Measurements from ENCODE around the gene RAMAC. TPM values are rescaled to one million over a fixed set of nuclear protein-coding genes. Genes with fewer than 3 reads are reported as not detected.
"Not testable (repeated sequence)": the region's sequence is repeated elsewhere in the genome, so short reads cannot be mapped to it uniquely, and the experiment has no call there.

RAMAC gene
- total RNA-seq, 3 donors from 2014 or later (not counting 1 experiment from before 2014, with no cell fraction given): 15.4 to 27.2 (median 25.7) TPM

DNA sequence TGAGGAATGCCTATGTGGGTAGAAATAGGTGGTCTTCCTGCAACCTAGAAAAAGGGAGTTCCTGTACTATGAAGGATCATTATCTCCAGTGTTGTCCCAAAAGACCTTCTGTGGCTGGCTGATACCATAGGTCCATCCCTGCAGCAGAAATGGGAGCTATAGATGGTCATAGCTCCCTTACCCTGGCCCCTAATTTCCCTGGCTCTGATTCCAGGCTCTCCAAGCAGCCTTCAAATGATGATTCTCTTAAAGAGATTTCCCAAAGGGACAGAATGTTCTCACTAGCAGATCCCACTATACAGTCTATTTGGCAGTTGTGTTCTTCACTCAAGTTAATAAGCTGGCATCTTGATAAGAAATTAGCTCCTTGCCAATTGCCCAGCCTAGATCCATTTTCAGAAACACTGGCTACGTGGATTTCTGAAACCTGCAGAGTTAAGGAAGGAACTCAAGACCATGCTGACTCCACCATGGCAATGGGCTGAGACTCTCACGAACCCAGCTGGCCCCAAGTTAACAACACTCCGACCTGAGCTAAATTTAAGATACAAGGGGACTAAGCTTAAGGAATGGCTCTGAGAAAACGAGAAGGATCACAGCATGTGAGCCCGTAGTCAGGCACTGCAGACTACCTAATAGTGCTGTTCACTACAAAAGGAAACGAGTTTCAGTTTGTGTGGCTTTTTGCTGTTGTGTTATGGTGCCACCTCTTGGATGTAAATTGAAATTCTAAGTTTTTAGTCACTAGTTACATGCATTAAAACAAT is 14.1 kb downstream of the RAMAC start:
- Mint-ChIP-seq H3K36me3 (no peaks in the 10 kb centered on the region), H3K27ac (peak overlapping the region; percentile 58 to 85), H3K4me1 (peaks cover 7 to 8% of the 10 kb centered on the region in 2 donors), H3K27me3 (ENCODE audit: low read depth in 2 of 2) (no peaks in the 10 kb centered on the region), H3K9me3 (no peaks in the 10 kb centered on the region), H3K4me3 (peak overlapping the region; percentile 77)
- TF ChIP-seq, protein P1, sequence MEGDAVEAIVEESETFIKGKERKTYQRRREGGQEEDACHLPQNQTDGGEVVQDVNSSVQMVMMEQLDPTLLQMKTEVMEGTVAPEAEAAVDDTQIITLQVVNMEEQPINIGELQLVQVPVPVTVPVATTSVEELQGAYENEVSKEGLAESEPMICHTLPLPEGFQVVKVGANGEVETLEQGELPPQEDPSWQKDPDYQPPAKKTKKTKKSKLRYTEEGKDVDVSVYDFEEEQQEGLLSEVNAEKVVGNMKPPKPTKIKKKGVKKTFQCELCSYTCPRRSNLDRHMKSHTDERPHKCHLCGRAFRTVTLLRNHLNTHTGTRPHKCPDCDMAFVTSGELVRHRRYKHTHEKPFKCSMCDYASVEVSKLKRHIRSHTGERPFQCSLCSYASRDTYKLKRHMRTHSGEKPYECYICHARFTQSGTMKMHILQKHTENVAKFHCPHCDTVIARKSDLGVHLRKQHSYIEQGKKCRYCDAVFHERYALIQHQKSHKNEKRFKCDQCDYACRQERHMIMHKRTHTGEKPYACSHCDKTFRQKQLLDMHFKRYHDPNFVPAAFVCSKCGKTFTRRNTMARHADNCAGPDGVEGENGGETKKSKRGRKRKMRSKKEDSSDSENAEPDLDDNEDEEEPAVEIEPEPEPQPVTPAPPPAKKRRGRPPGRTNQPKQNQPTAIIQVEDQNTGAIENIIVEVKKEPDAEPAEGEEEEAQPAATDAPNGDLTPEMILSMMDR (IDR thresholded peaks at IDR 0.05): peak; percentile 64
- ATAC-seq: peak; percentile 81 to 91 (median 84)
- intact Hi-C loops (cut with micrococcal nuclease): loop anchor here (1.0 to 2.0 kb wide), 2 partner anchors 13 to 151 kb away; partner anchors contain the start of gene RAMAC
- no peak overlapping the region for H3K4me3 ChIP-seq (ENCODE audit: low read length)
- peaks cover 7% of the 10 kb centered on the region for H3K4me1 ChIP-seq (ENCODE audit: control insufficient read depth, insufficient read depth, low read length)
- no peaks in the 10 kb centered on the region for H3K9me3 ChIP-seq (ENCODE audit: control insufficient read depth, insufficient read depth, low read length)
- WGBS (ENCODE audit: insufficient coverage): 4% methylated on average over 6 of the region's 6 CpGs
- H3K27ac ChIP-seq (ENCODE audit: low read length): peak overlapping the region; percentile 37
- DNase-seq: peak in 1 of 2 donors; percentile 74
- H3K27me3 ChIP-seq (ENCODE audit: control insufficient read depth, insufficient read depth, low read length): no peaks in the 10 kb centered on the region
- H3K36me3 ChIP-seq (ENCODE audit: control insufficient read depth, insufficient read depth, low read length): peaks cover 5% of the 10 kb centered on the region

DNA sequence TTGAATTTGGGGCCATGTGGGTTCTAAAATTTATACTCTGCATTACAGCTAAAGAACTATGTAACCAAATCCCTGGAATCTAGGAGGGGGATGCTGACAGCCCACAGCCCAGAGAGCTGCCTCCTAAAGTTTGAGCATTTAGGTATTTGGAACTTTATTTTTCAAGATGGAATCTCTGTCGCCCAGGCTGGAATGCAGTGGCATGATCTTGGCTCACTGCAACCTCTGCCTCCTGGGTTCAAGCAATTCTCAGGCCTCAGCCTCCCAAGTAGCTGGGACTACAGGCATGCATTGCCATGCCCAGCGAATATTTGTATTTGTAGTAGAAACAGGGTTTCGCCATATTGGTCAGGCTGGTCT is 14.6 kb downstream of the RAMAC start:
- 97% methylated on average over 3 of the region's 3 CpGs for WGBS (ENCODE audit: insufficient coverage)
- not testable (repeated sequence) for ATAC-seq

DNA sequence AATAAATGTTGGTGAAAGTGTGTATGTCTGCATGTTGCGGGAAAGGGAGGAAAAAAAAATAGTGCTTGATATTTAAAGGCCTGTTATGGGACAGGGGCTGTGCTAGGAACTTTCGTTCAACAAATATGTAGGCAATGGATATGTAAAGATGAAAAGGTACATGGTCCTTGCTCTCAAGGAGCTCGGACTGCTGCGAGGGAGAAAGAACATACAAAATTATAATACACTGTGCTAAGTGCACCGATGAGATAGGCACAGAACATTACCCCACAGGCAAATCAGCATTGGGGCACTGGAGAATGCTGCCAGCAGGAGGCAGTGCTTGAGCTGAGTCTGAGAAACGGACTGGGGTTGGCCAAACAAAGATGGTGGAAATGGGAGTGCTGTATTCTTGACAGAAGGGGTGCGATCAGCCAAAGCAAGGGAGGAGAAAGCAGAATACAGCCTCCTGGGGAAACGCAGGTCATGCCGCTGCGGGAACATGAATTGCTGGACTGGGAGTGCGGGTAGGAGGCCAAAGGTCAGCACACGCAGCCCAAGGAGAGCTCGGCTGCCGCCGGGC is 24.8 kb downstream of the RAMAC start:
- TF ChIP-seq, protein P1 (IDR thresholded peaks at IDR 0.05): peak; percentile 64
- Mint-ChIP-seq H3K27ac (peak overlapping the region; percentile 85 to 90), H3K4me1 (peaks cover 52% of the 10 kb centered on the region in 2 donors), H3K4me3 (peak overlapping the region; percentile 93), H3K27me3 (ENCODE audit: low read depth in 2 of 2) (no peaks in the 10 kb centered on the region), H3K36me3 (no peaks in the 10 kb centered on the region), H3K9me3 (no peaks in the 10 kb centered on the region)
- WGBS (ENCODE audit: insufficient coverage): 8% methylated on average over 15 of the region's 15 CpGs
- H3K36me3 ChIP-seq (ENCODE audit: control insufficient read depth, insufficient read depth, low read length): peaks cover 22% of the 10 kb centered on the region
- no peaks in the 10 kb centered on the region for H3K27me3 ChIP-seq (ENCODE audit: control insufficient read depth, insufficient read depth, low read length)
- H3K4me1 ChIP-seq (ENCODE audit: control insufficient read depth, insufficient read depth, low read length): peaks cover 23% of the 10 kb centered on the region
- H3K4me3 ChIP-seq (ENCODE audit: low read length): peak overlapping the region; percentile 89
- intact Hi-C loops (cut with micrococcal nuclease): loop anchor here (1.0 to 10.0 kb wide), 4 partner anchors 24 to 203 kb away; partner anchors contain the start of genes FSD2, HDGFL3, RAMAC and TM6SF1
- H3K9me3 ChIP-seq (ENCODE audit: control insufficient read depth, insufficient read depth, low read length): no peaks in the 10 kb centered on the region
- DNase-seq (peak; percentile 61 to 85), ATAC-seq (peak; percentile 52 to 75 (median 63))
- H3K27ac ChIP-seq (ENCODE audit: low read length): peak overlapping the region; percentile 75

More for the DNA sequence above, 14.6 kb downstream of the RAMAC start:
- intact Hi-C loops (cut with micrococcal nuclease): loop anchor here (1.0 to 2.0 kb wide), 2 partner anchors 14 to 151 kb away; partner anchors contain the start of gene RAMAC
- H3K4me1 Mint-ChIP-seq; H3K27me3 Mint-ChIP-seq (ENCODE audit: low read depth in 2 of 2); H3K36me3 Mint-ChIP-seq; H3K4me1 ChIP-seq (ENCODE audit: control insufficient read depth, insufficient read depth, low read length); H3K4me3 ChIP-seq (ENCODE audit: low read length); H3K4me3 Mint-ChIP-seq; DNase-seq; H3K27me3 ChIP-seq (ENCODE audit: control insufficient read depth, insufficient read depth, low read length); H3K9me3 Mint-ChIP-seq; H3K9me3 ChIP-seq (ENCODE audit: control insufficient read depth, insufficient read depth, low read length); H3K27ac ChIP-seq (ENCODE audit: low read length): not testable (repeated sequence)
- peaks cover 11% of the 10 kb centered on the region for H3K36me3 ChIP-seq (ENCODE audit: control insufficient read depth, insufficient read depth, low read length)
- peak overlapping the region; percentile 58 to 85 for H3K27ac Mint-ChIP-seq

Measured in natural killer cell (primary cell).